HG02884 (cell line): ENCODE measurements around the gene GMDS.

Experiments
- ATAC-seq: cut with Tn5 transposase; IDR thresholded peaks from one replicate; pipeline ENCODE4 v1.9.1; 2021; ENCODE audit warnings: mild to moderate bottlenecking, moderate library complexity; ENCODE audit not compliant: unreplicated experiment

Gene GMDS

DNA sequence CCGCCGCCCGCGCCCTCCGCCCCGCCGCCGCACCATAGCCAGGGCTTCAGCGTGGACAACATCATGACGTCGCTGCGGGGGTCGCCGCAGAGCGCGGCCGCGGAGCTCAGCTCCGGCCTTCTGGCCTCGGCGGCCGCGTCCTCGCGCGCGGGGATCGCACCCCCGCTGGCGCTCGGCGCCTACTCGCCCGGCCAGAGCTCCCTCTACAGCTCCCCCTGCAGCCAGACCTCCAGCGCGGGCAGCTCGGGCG, 634.2 kb downstream of the GMDS start:
- no peak for ATAC-seq

DNA sequence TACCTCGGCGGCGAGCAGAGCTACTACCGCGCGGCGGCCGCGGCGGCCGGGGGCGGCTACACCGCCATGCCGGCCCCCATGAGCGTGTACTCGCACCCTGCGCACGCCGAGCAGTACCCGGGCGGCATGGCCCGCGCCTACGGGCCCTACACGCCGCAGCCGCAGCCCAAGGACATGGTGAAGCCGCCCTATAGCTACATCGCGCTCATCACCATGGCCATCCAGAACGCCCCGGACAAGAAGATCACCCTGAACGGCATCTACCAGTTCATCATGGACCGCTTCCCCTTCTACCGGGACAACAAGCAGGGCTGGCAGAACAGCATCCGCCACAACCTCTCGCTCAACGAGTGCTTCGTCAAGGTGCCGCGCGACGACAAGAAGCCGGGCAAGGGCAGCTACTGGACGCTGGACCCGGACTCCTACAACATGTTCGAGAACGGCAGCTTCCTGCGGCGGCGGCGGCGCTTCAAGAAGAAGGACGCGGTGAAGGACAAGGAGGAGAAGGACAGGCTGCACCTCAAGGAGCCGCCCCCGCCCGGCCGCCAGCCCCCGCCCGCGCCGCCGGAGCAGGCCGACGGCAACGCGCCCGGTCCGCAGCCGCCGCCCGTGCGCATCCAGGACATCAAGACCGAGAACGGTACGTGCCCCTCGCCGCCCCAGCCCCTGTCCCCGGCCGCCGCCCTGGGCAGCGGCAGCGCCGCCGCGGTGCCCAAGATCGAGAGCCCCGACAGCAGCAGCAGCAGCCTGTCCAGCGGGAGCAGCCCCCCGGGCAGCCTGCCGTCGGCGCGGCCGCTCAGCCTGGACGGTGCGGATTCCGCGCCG, 634.7 kb downstream of the GMDS start:
- ATAC-seq, result no peak

DNA sequence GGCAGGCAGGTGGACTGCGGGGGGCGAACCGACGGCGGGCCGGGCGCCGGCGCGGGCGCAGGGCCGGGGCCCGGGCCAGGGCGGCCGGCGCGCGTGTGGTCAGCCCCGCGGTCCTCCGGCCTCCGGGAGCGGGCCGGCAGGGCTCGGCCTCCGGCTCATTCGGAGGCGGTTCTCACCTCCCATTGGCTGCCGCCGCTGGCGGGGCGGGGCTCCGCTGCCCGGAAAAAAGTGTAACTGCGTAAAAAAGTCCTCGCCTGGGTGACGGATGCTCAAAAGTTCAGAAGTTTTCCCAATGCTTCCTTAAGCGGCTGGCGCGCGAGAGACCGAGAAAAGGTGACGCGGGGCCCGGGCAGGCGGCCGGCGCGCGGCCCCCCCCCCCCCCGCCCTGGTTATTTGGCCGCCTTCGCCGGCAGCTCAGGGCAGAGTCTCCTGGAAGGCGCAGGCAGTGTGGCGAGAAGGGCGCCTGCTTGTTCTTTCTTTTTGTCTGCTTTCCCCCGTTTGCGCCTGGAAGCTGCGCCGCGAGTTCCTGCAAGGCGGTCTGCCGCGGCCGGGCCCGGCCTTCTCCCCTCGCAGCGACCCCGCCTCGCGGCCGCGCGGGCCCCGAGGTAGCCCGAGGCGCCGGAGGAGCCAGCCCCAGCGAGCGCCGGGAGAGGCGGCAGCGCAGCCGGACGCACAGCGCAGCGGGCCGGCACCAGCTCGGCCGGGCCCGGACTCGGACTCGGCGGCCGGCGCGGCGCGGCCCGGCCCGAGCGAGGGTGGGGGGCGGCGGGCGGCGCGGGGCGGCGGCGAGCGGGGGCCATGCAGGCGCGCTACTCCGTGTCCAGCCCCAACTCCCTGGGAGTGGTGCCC, 635.5 kb downstream of the GMDS start, which contains the start of gene FOXC1:
Gene FOXC1 (plus strand): TSS at position 268 of the 849 bp plus-strand sequence. CDS start 531 bp downstream, at position 799.
- no peak for ATAC-seq

DNA sequence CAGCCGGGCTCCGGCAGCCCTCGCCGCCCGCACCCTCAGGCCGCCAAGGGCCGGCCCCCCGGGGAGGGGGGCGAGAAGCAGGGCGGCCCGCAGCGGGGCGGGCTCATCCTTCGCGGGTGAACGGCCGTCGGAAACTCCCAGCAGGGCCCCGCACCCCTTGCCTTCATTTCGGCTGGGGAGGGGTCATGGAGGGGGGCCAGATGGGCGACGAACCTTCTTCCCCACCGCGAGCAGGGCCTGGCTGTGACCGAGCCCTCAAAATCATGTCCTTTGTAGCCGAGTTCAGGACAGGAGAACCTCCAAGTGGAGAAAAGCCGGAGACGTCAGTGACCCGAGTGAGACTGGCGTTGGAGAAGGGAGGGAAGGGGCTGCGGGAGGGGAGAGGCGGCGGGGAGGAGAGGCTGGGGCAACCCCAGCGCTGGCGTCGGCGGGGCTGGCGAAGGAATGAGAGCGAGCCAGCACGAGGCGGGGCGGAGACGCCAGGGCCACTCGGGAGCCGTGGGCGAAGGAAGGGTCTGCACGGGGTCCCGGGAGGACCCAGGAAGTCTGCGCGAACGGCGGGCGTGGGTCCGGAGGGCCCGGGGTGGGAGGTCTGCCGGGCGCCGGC, 636.3 kb downstream of the GMDS start:
- no peak for ATAC-seq

DNA sequence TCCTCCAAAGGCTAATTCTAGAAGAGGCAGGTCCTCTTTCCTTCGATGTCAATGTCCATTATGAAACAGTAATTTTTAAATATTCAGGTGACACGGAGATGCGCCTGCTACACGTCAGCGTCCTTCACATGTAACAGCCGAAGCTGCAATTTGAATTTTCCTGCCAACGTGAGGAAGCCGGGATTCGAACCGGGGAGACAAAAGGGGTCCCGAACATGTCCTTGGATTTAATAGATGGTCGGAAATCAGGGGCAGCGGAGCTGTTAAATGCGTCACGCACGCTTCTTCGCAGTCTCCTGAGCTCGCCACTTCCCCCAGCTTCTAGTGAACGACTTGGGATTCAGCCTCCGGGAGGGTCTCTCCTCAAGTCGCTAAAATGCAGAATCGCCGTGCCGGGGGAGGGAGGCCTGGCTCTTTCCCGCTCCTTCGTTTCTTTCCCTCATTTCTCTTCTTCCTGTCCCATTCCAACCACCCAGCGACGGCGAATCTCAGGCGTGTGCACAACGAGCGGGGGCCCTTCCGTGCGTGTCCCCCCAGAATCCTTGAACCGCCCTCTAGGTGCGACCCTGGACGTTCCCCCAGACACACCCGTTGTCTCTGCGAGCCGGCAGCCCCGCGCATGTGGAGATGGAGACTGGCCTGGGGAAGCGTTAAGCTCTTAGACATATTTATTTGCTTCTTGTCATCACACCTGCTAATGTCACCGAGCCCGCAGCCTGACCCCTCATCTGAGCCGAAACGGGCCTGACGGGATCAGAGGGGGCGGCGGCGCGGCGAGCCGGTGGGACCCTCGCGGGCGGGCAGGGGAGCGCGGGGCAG, 637.0 kb downstream of the GMDS start:
- ATAC-seq, result no peak

DNA sequence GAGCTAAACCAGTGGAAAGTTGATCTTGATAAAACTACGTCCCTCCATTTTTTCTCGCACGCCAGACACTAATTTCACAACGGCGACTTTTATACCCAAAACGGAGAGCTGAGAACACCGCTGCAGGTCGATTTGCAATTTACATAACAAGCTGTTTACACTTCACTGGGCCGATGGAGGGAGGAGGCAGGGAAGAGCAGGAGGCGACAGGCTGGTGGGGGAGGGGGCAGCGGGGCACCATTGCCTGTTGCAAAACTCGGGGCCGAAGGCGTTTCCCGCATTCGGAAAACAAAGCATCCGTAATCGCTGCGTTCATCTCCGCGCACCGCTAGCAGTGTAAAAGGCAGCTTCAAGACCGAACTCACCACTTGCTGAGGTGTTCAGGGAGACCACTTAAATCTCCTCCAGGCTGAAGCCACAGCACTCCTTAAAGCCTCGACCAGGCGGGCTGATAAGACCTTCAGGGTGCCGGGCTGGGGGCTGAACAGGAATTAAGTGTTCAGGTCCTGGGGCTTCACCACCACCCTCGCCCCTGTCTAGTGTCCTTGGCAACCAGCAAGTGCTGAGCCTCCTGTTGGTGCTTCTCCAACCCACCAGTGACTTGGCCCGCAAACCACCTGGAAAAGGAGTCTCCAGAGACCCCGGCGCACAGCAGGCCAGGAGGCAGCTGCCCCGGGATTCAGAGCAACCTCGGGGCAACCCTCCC, 637.7 kb downstream of the GMDS start:
- ATAC-seq, result no peak

DNA sequence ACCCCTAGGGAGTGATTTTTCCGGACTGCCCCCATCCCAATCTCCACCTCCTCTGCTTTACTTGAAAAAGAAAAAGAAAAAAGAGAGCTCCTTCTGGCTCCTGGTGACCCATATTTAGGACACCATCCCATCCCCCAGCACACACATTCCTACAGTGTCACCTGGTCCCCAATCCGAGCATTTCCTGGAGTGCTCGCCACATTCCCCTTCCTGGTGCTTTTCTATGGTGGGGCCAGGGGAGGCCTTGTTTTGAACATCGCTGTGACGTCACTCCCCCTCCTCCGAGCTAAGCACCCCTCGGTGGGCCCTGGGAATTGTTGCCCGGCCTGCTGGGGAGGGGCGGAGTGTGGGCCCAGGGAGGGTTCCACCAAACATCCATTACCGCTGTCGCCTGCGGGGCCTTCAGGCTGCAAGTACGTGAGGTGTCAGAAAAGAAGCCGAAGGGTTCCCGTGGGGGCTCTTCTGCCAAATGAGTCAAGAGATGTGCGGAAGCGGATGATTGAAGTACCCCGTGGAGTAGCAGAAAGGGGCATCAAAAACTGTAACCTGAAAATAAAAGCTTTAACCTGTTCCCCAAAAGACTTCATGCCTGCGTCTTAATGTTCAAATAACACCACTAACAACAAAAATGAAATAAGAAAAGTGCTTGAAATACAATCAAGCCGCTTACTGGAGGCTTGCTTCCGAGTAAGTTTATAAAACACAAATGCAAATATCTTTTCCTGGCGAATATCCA, 638.5 kb downstream of the GMDS start:
- ATAC-seq, result no peak

DNA sequence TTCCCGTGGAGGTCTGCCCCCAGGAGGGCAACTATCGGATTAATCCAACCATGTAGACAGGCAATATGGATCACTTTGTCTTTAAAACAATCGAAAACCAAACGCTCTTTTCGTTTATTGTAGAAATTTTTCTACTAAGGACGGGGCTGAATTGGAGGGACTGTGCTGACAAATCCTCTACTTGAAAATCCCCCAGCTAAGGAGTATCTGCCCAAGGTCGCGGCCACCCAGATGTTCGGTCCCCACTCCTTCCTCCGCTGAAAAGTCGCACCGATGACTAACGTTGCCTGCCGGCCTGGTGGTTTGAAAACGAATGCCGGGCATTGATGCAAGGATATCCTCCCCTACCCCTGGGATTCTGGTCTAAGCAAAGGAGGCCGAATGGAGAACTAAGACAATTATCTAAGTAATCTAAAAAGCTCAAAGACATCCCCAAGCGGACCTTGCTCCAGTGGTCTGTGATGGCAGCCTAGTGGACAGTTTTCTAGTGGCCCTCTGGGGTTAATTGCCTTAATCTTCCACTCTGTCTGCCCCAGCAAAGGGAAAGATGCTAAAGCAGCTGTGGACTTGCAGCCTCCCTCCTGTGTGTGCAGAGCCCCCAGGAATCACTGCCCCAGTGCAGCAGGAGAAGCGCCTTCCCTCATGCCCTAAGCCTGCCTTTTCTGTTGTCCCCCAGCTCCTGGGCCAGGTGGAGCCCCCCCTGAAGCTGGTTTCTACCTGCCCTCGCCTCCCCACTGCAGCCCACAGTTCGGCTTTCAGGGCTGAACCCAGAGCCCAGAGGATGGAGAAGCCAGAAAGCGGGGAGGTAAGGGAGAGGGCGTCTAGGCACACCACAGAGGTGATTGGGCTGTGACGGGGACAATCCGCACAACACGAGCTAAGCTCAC, 639.3 kb downstream of the GMDS start:
- ATAC-seq, result no peak

DNA sequence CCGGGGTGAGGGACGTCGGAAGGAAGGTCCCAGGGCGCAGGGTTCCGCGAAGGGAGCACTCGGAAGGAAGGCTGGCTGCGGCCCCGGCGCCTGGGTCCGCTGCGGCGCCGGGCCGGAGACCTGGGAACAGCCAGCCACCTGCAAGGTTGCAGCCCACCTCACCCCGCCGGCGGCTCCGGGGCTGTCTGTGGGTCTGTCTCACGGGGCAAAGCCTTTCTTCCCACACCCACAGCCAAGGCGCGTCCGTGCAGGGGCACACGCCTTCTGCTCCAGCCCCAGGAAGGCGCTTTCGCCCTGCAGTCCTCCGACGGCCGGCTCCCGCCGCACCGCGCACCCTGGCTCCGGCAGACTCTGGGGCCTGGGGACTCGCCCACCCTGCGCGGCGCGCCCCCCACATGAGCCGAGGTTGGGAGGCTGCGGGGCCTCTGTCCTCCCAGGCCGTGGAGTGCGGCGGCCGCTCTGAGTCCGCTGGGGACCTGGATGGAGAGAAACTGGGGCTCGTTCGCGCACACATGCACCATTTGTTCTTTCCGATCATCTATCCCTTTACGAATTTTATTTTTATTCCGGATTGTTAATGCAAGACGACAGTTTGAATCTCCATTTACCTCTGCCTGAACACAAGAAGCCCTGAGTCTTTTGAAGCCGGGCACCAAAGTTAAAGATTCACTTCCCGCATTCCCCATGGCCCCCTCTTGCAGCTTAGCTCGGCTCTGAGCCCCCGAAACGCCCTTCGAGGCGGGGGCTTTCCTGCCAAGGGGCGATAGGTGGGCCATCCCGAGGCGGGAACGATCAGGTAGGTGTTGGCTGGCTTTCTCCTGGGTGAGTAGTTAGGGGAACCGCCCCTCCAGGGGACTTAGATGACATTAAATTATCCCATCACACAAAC, 640.2 kb downstream of the GMDS start:
- no peak for ATAC-seq

DNA sequence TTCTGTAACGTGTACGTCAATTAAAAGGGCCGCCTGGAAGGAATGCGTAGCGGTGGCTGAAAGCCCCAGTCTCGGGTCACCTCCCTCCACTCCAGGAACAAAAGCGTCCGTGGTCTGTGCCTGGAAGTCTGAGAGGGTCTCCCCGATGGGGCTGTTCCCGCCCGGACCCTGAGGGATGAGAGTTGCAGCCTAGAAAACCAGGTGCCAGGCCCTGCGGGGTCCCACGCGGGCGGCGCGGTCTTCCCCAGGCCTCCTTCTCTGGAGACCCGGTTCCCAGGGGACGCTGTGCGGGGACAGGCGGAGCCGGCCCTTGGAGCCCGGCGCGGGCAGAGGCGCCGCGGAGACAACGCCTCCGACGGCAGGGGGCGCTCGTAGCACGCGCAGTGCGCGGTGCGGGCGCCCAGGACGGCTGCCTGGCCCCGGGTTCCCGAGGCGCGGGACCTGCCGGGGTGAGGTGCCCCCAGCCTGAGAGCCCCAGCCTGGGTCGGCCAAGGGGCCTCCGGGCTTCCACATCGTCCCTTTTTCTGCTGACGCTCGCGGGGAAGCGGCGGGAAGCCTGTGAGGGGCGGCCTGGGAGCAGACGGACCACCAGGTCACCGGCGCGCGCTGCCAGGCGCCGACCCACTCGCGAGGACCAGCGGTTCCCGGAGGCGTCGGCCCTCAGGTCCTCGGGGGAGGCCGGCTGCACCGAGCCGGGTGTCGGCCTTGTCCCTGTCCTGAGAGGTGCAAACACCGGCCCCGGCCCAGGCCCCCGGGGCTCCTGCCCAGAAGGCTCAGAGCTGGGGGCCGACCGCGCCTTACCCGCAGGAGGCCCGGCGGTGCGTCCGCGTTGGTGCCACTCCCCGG, 641.0 kb downstream of the GMDS start:
- no peak for ATAC-seq

DNA sequence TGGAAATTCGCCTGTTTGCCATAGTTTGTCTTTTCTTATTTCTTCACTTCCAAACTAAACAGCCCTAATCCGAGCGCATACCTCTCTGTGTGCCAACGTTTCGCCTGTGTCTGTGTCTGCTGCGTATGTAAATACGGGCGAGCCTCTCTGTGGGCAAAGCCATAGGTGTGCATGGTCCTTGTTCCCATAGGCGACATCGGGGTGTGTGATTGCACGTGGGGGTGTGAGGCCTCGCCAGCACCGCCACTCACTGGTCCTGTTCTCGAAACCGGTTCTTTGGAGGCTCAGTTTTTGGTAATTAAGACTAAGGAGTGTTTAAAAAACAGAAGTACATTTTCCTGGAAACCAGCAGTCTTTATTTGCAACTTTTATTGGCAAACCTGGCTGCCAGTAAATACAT, 641.7 kb downstream of the GMDS start:
- no peak for ATAC-seq

DNA sequence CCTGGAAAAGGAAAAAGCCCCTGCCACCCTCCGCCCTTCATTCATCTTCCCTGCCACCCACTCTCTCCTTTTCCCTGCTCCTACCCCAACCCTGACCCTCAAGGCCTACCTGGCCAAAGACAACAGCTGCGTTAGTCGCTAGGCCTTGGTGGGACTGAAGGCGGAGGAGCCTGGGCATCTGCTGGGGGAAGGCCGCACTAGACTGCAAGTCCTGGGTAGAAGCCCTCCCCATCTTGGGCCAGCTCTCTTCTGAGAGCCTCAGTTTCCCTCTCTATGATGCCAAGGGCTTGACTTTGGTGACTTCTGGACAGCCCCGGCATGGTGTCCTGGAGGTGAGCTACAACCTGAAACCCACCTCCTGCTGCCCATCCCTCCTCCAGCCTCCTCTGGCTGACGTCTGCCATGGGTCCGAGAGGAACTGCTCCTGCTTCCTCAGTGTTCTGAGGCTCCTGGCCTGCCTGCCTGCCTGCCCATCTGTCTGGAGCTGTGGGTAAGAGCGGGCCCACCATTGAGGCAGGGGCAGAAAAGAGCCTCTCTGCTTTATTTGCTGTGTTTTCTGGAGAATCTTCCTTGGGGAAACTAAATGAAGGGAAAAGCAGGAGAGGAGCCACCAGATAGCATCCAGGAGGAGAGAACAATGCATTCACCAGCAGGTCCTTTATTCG, 643.2 kb downstream of the GMDS start:
- ATAC-seq, result no peak

DNA sequence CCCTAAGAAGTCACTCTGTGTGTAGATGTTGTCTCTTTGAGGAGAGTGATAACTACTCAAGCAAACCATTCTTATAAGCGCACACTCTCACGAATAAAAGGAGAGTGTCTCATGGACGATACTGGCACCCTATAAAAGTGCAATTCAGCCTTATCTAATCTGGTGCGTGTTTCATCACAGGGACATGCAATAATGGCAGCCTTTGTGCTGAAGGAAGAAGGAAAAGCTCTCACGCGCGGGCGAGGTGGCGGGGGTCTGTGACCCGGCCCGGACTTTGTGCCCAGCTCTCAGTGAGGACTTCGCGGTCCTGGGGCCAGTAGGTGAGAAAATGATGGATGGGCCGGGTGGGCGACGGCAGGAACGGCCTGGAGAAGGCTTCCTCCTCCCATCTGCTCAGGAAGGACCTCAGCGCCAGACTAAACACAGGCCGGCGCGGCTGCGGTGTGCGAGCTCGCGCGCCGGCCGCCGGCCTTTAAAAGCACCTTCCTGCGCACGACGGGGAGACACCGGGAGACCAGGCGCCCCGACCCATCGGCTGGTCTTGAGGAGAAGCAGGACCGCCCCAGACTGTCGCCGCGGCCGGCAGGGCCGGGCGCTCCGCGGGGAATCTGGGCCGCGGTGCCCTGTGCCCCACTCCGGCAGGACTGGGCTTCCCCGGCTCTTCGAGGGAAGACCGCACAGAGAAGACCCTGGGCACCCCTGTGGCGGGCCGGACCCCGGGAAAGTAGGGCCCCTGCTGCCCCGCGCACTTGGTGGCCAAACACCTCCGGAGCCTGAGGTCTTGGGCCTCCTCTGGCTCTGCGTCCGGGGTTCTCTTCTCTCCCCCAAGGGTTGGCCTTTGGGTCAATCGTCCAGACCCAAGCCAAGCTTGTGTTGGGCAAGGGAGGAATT, 644.0 kb downstream of the GMDS start:
- ATAC-seq, result no peak

DNA sequence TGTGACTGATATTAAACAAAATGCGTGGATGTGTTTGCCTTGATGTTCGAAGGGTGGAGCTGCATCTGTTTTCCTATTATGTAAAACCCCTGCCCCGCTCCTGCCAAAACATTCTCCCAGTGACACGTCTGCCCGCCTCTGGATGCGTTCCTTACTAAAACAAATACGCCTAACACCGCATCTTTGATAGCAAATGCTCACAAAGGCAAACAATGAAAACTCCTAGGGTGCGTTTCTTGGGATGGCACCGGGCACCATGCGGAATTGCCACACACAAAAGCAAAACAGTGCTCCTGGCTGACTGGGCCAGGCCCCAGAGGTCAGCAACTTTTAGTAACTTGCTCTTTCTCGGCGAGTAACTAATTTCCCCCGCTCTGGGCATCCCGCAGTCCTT, 644.6 kb downstream of the GMDS start:
- no peak for ATAC-seq

DNA sequence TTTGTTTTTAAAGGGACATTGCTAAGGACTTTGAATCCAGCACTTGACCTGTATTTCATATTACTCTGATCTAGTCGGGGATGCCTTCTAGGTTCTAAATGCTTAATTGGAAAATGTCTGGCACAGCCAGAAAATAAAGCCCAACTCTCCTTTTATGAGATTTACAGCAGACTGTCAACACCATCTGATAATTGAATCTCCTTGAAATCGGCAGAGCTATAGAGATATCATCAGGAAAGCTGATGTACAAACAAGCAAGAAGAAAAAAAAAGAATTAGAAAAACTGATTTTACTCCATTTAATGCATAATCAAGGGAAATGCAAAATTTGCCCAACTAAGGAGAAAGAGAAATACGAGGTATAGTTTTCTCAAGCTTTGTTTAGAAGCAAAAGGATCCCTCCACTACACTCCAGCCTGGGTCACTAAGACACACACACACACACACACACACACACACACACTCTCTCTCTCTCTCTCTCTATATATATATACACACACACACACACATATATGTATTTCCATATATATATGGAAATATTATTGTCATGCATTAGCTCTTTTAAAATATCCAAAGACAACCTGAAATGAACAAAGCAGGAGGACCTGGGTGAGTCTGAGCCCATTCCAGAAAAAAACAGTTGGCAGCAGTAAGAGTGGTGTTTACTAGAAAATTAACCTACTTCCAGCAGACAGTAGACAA, 645.2 kb downstream of the GMDS start:
- ATAC-seq, result no peak
